Gastrocnemius medialis (tissue), 4 donors: ENCODE data around the gene YBX2.

Experiments
- CTCF ChIP-seq, 5 experiments: fragments of 450-650 bp in 3 of 5; fragments of 200-600 bp in 2 of 5; sonication (generic) in 2 of 5; IDR thresholded peaks in 4 of 5; conservative IDR thresholded peaks in 1 of 5; 1 replicate in 4 of 5; 2 replicates in 1 of 5; pipeline ENCODE4 v1.5.1; 2016 to 2019; ENCODE audit warnings: antibody characterized with exemption in 5 of 5, mild to moderate bottlenecking in 3 of 5, moderate library complexity in 3 of 5
- POLR2A ChIP-seq, 2 donors: fragments of 450-650 bp; IDR thresholded peaks; one replicate each; pipeline ENCODE4 v1.6.1; 2017; ENCODE audit warnings: antibody characterized with exemption in 2 of 2, mild to moderate bottlenecking in 2 of 2, moderate library complexity in 2 of 2

GRCh38 chr17:7313890-7314718 lies 19.7 kb upstream of the YBX2 start:
- TF ChIP-seq CTCF (IDR thresholded peaks at IDR 0.05 in 4 of 5, conservative IDR thresholded peaks at IDR 0.05 in 1 of 5) (no peak), POLR2A (IDR thresholded peaks at IDR 0.05) (no peak)
